ENCODE measurements around the gene RBM6.

DNA sequence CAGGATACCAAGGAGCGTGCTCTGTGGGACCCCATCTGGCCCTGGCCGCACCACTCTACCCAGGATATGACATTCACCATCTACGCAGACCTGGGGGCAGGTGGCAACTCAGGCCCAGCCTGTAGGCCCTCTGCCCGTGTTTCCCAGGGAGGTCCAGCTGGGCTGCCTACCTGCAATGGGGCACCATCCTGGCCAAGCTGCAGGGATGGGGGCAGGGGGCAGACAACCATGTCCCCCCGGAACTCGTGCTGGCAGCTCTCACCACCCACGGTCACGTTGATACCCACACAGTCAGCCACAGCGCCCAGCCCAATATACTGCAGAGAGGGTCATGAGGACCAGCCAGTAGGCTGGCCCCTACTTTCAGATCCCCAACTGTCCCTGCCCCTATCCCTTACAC, 44.2 kb upstream of the RBM6 start:
- TF ChIP-seq, protein P1, sequence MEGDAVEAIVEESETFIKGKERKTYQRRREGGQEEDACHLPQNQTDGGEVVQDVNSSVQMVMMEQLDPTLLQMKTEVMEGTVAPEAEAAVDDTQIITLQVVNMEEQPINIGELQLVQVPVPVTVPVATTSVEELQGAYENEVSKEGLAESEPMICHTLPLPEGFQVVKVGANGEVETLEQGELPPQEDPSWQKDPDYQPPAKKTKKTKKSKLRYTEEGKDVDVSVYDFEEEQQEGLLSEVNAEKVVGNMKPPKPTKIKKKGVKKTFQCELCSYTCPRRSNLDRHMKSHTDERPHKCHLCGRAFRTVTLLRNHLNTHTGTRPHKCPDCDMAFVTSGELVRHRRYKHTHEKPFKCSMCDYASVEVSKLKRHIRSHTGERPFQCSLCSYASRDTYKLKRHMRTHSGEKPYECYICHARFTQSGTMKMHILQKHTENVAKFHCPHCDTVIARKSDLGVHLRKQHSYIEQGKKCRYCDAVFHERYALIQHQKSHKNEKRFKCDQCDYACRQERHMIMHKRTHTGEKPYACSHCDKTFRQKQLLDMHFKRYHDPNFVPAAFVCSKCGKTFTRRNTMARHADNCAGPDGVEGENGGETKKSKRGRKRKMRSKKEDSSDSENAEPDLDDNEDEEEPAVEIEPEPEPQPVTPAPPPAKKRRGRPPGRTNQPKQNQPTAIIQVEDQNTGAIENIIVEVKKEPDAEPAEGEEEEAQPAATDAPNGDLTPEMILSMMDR (IDR thresholded peaks at IDR 0.05; ENCODE audit: low read length) = no peak
- no peak for TF ChIP-seq EZH2 (IDR thresholded peaks at IDR 0.05; ENCODE audit: borderline replicate concordance, low read length)

Data from OCI-LY1 (cell line).